ENCODE results near the gene B4GALT5. TPM values are rescaled to one million over a fixed set of nuclear protein-coding genes. Genes with fewer than 3 reads are reported as not detected.

Gene B4GALT5
- total RNA-seq, 2 experiments from 2014 or later: 9.8 to 18.8 TPM

GRCh38 chr20:49636447-49636846 is 77.2 kb downstream of the B4GALT5 start:
- Histone ChIP-seq H2AFZ (ENCODE audit: low read length) (peak overlapping the region; percentile 29; the same call in 1 of the 2 replicates), H3K9me2 (ENCODE audit: insufficient read depth, low read length) (no peaks in the 10 kb centered on the region), H4K20me1 (ENCODE audit: insufficient read depth, low read length) (no peaks in the 10 kb centered on the region), H3K27ac (ENCODE audit: low read depth, low read length, poor library complexity, severe bottlenecking) (peak overlapping the region; percentile 91), H3K9me3 (ENCODE audit: low read length) (no peaks in the 10 kb centered on the region), H3K4me3 (ENCODE audit: low read depth, low read length, poor library complexity, severe bottlenecking) (peak overlapping the region; percentile 37), H3K79me2 (ENCODE audit: insufficient read depth, low read depth, low read length) (peaks cover 4% of the 10 kb centered on the region; the same call in 1 of the 2 replicates), H3K4me2 (ENCODE audit: low read length) (peak overlapping the region; percentile 79), H3K4me1 (ENCODE audit: insufficient read depth, low read length, poor library complexity, severe bottlenecking) (peaks cover 67% of the 10 kb centered on the region), H3K36me3 (ENCODE audit: insufficient read depth, low read length) (peaks cover 69% of the 10 kb centered on the region)
- ChIA-PET CTCF (ENCODE audit: unreplicated experiment) (no interaction called here), POLR2A (interaction anchor here (0.6 to 0.7 kb wide), 2 partner anchors 12 to 39 kb away, joined by 3 read pairs; no protein-coding TSS in a partner anchor)
- TF ChIP-seq CTCF (conservative IDR thresholded peaks at IDR 0.05; ENCODE audit: low read length) (no peak), EZH2phosphoT487 (IDR thresholded peaks at IDR 0.05; ENCODE audit: borderline replicate concordance, low read depth, low read length) (no peak)
- intact Hi-C loops (cut with micrococcal nuclease; ENCODE audit: unreplicated experiment): loop anchor here (2.0 kb wide), 1 partner anchor 32 kb away; no protein-coding TSS in a partner anchor
- no TSS peak for BruUV-seq (replicated peaks)
- peak; percentile 60 for DNase-seq (ENCODE audit: low spot score)

GRCh38 chr20:49635866-49636265 is 77.8 kb downstream of the B4GALT5 start:
- H3K27ac ChIP-seq (ENCODE audit: low read depth, low read length, poor library complexity, severe bottlenecking): peak overlapping the region; percentile 91
- H3K36me3 ChIP-seq (ENCODE audit: insufficient read depth, low read length): peaks cover 63% of the 10 kb centered on the region
- peak overlapping the region; percentile 29; the same call in 1 of the 2 replicates for H2AFZ ChIP-seq (ENCODE audit: low read length)
- peak; percentile 45 for DNase-seq (ENCODE audit: low spot score)
- POLR2A ChIA-PET: interaction anchor here (1.1 kb wide), 1 partner anchor 37 kb away, joined by 3 read pairs; no protein-coding TSS in a partner anchor
- intact Hi-C loops (cut with micrococcal nuclease; ENCODE audit: unreplicated experiment): loop anchor here (2.0 kb wide), 1 partner anchor 33 kb away; no protein-coding TSS in a partner anchor
- peak overlapping the region; percentile 37 for H3K4me3 ChIP-seq (ENCODE audit: low read depth, low read length, poor library complexity, severe bottlenecking)
- H3K79me2 ChIP-seq (ENCODE audit: insufficient read depth, low read depth, low read length): peaks cover 4% of the 10 kb centered on the region; the same call in 1 of the 2 replicates
- CTCF ChIA-PET (ENCODE audit: unreplicated experiment): no interaction called here
- no TSS peak for BruUV-seq (replicated peaks)
- H3K9me2 ChIP-seq (ENCODE audit: insufficient read depth, low read length): no peaks in the 10 kb centered on the region
- no peaks in the 10 kb centered on the region for H3K9me3 ChIP-seq (ENCODE audit: low read length)
- TF ChIP-seq EZH2phosphoT487 (IDR thresholded peaks at IDR 0.05; ENCODE audit: borderline replicate concordance, low read depth, low read length) (no peak), CTCF (conservative IDR thresholded peaks at IDR 0.05; ENCODE audit: low read length) (no peak)
- no peaks in the 10 kb centered on the region for H4K20me1 ChIP-seq (ENCODE audit: insufficient read depth, low read length)
- H3K4me2 ChIP-seq (ENCODE audit: low read length): peak overlapping the region; percentile 79
- peaks cover 73% of the 10 kb centered on the region for H3K4me1 ChIP-seq (ENCODE audit: insufficient read depth, low read length, poor library complexity, severe bottlenecking)

GRCh38 chr20:49635166-49635565 is 78.5 kb downstream of the B4GALT5 start:
- DNase-seq (ENCODE audit: low spot score): peak; percentile 30
- peaks cover 80% of the 10 kb centered on the region for H3K4me1 ChIP-seq (ENCODE audit: insufficient read depth, low read length, poor library complexity, severe bottlenecking)
- H3K36me3 ChIP-seq (ENCODE audit: insufficient read depth, low read length): peaks cover 56% of the 10 kb centered on the region
- no TSS peak for BruUV-seq (replicated peaks)
- no peak overlapping the region for H2AFZ ChIP-seq (ENCODE audit: low read length)
- H3K4me2 ChIP-seq (ENCODE audit: low read length): peak overlapping the region; percentile 79
- H3K79me2 ChIP-seq (ENCODE audit: insufficient read depth, low read depth, low read length): peaks cover 4% of the 10 kb centered on the region; the same call in 1 of the 2 replicates
- no peaks in the 10 kb centered on the region for H3K9me2 ChIP-seq (ENCODE audit: insufficient read depth, low read length)
- peak overlapping the region; percentile 91 for H3K27ac ChIP-seq (ENCODE audit: low read depth, low read length, poor library complexity, severe bottlenecking)
- intact Hi-C loops (cut with micrococcal nuclease; ENCODE audit: unreplicated experiment): no loop called here
- no peak for TF ChIP-seq CTCF (conservative IDR thresholded peaks at IDR 0.05; ENCODE audit: low read length)
- TF ChIP-seq EZH2phosphoT487 (IDR thresholded peaks at IDR 0.05; ENCODE audit: borderline replicate concordance, low read depth, low read length): no peak
- no peaks in the 10 kb centered on the region for H4K20me1 ChIP-seq (ENCODE audit: insufficient read depth, low read length)
- H3K9me3 ChIP-seq (ENCODE audit: low read length): no peaks in the 10 kb centered on the region; the same call in 1 of the 2 replicates
- ChIA-PET CTCF (ENCODE audit: unreplicated experiment) (interaction anchor here (0.7 kb wide), 1 partner anchor 26 kb away, joined by 3 read pairs; no protein-coding TSS in a partner anchor), POLR2A (interaction anchor here (1.1 to 3.6 kb wide), 4 partner anchors 10 to 37 kb away, joined by 3 to 19 read pairs (median 8); no protein-coding TSS in a partner anchor)
- no peak overlapping the region for H3K4me3 ChIP-seq (ENCODE audit: low read depth, low read length, poor library complexity, severe bottlenecking)
